Measurements from ENCODE around the gene KPNA6. TPM values are rescaled to one million over a fixed set of nuclear protein-coding genes. Genes with fewer than 3 reads are reported as not detected.
A peak's percentile ranks its signal among the peaks of the same experiment; 100 is the strongest.

Gene KPNA6
- total and polyA plus RNA-seq, 2 of the 4 experiments (the other 2 are of a cell fraction), result 27.0 to 50.7 TPM

DNA sequence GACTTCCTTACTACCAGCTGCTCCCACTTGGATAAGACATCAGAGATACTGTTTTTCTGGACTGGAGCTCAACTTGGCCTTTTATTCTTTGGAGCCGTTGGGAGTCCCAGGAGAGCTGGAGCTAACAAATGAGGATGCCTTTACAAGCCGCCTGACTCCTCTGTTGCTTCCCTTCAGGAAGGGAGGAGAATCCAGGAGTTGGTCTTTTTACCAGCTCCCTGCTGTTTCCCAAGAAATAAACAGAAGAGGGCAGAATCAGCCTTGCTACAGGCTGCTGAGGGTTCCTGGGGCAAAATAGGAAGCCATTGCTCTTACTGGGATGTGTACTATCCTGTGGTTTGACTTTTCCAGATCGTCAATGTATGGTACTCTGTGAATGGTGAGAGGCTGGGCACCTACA lies 115.8 kb downstream of the KPNA6 start:
- Histone ChIP-seq H3K36me3 (ENCODE audit: control insufficient read depth, insufficient read depth, low read length) (peaks cover 39% of the 10 kb centered on the region), H2BK120ac (ENCODE audit: low read depth, low read length) (no peak overlapping the region), H2BK5ac (ENCODE audit: low read depth, low read length, poor library complexity, severe bottlenecking) (no peak overlapping the region), H4K5ac (ENCODE audit: low read depth, low read length) (no peak overlapping the region), H2AK9ac (replicated peaks; ENCODE audit: low read depth, low read length, poor library complexity) (no peak overlapping the region), H3K56ac (ENCODE audit: extremely low read depth, insufficient read depth, low read length) (no peak overlapping the region), H4K8ac (ENCODE audit: low read depth in 2 of 2, low read length in 2 of 2) (0 out of 4 replicates have a peak overlapping the region, but pooled peaks of 1 of the 2 experiments have one; percentile 47), H3K79me1 (ENCODE audit: low read depth in 1 of 2, low read length in 2 of 2) (peaks cover 37 to 75% of the 10 kb centered on the region in 2 experiments), H2BK15ac (ENCODE audit: low read depth, low read length) (no peak overlapping the region), H3K18ac (ENCODE audit: low read depth, low read length) (no peak overlapping the region), H4K91ac (ENCODE audit: insufficient read depth, low read depth, low read length) (no peak overlapping the region), H3K9ac (ENCODE audit: low read depth, low read length) (no peak overlapping the region), H2AK5ac (ENCODE audit: low read depth, low read length) (no peak overlapping the region), H3K9me3 (ENCODE audit: control insufficient read depth, insufficient read depth, low read length) (no peaks in the 10 kb centered on the region), H4K20me1 (ENCODE audit: insufficient read depth, low read length) (0 out of 2 replicates have a peak, but pooled peaks cover 10% of the 10 kb centered on the region), H3K4me2 (ENCODE audit: low read depth, low read length) (peak overlapping the region; percentile 13; the same call in 1 of the 2 replicates), H3K4me1 (ENCODE audit: control insufficient read depth, insufficient read depth, low read length) (peaks cover 12% of the 10 kb centered on the region), H3K4me3 (ENCODE audit: insufficient read depth, low read depth, low read length) (no peak overlapping the region), H2BK20ac (ENCODE audit: low read depth, low read length) (no peak overlapping the region), H3K14ac (replicated peaks; ENCODE audit: low read depth, low read length) (no peak overlapping the region), H3K23ac (ENCODE audit: low read depth, low read length) (0 out of 2 replicates have a peak overlapping the region, but pooled peaks have one; percentile 18), H3K27me3 (ENCODE audit: control insufficient read depth, insufficient read depth, low read length) (no peaks in the 10 kb centered on the region), H3K27ac (ENCODE audit: insufficient read depth, low read length) (no peak overlapping the region), H3K4ac (ENCODE audit: low read depth, low read length) (no peak overlapping the region), H3K9me1 (ENCODE audit: insufficient read depth, low read length) (peaks cover 16% of the 10 kb centered on the region), H2AFZ (replicated peaks; ENCODE audit: low read length, poor library complexity) (no peak overlapping the region)
- intact Hi-C loops (cut with micrococcal nuclease), result loop anchor here (5.0 kb wide), 1 partner anchor 69 kb away; the partner anchor contains the start of gene HDAC1
- TF ChIP-seq RAD21 (IDR thresholded peaks at IDR 0.05; ENCODE audit: low read length), result no peak
- dilution Hi-C loops (cut with HindIII; ENCODE audit: low sequenced_read_pairs, unreplicated experiment), result no loop called here
- WGBS, 2 experiments (ENCODE audit: extremely low coverage in 2 of 2, insufficient read length in 1 of 2), result 100% methylated on average over 2 of the region's 3 CpGs; no CpG with 5 or more reads in 1 of the 2 experiments
- POLR2A ChIA-PET (ENCODE audit: unreplicated experiment), result no interaction called here
- DNase-seq (no peak), ATAC-seq (ENCODE audit: low read depth) (no peak)
- in situ Hi-C loops (cut with MboI; ENCODE audit: low sequenced_read_pairs), result no loop called here
- CTCF ChIA-PET, result no interaction called here
- BruUV-seq (replicated peaks), result no TSS peak

Measured in IMR-90 (cell line).